ENCODE results near the gene MACROD2.

Gene MACROD2

DNA sequence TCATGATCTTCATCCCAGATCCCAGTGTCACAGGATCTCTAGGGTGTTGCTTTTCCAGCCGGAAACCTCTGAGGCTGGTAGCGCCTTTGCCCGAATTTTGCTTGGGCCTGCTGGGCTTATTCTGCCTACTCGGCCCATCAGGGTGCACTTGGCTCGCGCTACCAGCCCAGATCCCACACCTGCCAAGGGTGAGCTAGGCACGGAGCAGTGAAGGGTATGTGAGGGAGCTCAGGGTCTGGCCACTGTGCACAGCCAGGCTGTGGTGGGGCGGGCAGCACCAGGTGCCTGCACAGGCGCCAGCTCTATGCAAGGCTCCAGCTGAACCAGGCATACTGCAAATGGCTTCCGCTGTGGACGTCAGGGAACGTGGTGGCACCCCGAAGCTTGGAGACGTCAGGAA is 1035.5 kb downstream of the MACROD2 start:
- 95 to 97% methylated on average over 14 of the region's 14 CpGs for WGBS, 2 experiments
- Histone ChIP-seq H3K36me3 (ENCODE audit: control insufficient read depth, insufficient read depth, low read length) (no peaks in the 10 kb centered on the region), H3K4me1 (ENCODE audit: control insufficient read depth, insufficient read depth, low read length) (no peaks in the 10 kb centered on the region), H3K9me3 (ENCODE audit: control insufficient read depth, low read length) (no peaks in the 10 kb centered on the region), H3K27me3 (ENCODE audit: control insufficient read depth, insufficient read depth, low read length, poor library complexity, severe bottlenecking) (no peaks in the 10 kb centered on the region), H3K4me3 (ENCODE audit: insufficient read depth, low read depth, low read length) (no peak overlapping the region), H3K27ac (ENCODE audit: insufficient read depth, low read depth, low read length, poor library complexity, severe bottlenecking) (no peak overlapping the region)

DNA sequence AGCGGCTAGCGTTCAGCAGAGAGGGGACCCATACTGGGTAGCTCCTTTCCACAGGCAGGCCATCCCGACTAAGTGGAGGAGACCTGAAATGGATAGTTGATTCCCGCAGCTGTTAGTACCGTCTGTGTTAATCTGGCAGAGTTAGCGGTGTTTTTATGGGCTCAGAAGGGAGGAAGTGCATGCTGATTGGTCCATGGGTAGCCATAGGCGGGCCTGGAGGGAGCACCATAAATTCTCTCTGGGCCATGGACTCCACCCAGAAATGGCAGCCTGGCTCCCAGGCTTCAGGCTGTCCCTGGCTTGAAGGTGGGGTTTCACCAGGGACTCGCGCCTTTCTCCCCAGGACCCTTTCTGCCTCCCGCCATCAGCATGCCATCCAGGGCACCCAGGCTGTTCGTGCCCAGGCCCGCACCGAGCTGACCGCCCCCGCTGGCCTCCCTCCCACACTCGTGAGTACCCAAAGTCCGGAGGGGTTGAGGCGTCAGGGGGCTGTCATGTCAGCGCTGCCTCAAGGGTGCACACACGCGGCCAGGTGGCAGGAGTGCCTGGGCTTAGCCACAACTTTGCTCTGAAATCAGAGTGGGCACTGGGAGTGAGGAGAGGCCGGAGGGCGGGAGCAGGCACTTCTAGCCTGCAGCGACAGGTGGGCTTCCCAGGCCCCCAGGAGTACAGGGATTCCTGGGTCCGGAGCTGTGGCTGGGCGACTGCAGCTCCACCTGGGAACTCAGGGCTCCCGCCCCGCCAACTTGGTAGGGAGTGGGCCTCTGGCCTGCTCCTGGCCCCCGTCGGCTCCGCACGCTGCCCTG is 1036.4 kb downstream of the MACROD2 start:
- H3K4me3 ChIP-seq (ENCODE audit: insufficient read depth, low read depth, low read length), result no peak overlapping the region
- no peaks in the 10 kb centered on the region for H3K9me3 ChIP-seq (ENCODE audit: control insufficient read depth, low read length)
- 95 to 96% methylated on average over 32 of the region's 32 CpGs for WGBS, 2 experiments
- H3K4me1 ChIP-seq (ENCODE audit: control insufficient read depth, insufficient read depth, low read length), result no peaks in the 10 kb centered on the region
- no peak overlapping the region for H3K27ac ChIP-seq (ENCODE audit: insufficient read depth, low read depth, low read length, poor library complexity, severe bottlenecking)
- H3K36me3 ChIP-seq (ENCODE audit: control insufficient read depth, insufficient read depth, low read length), result no peaks in the 10 kb centered on the region
- H3K27me3 ChIP-seq (ENCODE audit: control insufficient read depth, insufficient read depth, low read length, poor library complexity, severe bottlenecking), result no peaks in the 10 kb centered on the region

GRCh38 chr20:15032352-15032622 is 1037.0 kb downstream of the MACROD2 start:
- Histone ChIP-seq H3K27ac (ENCODE audit: insufficient read depth, low read depth, low read length, poor library complexity, severe bottlenecking) (no peak overlapping the region), H3K36me3 (ENCODE audit: control insufficient read depth, insufficient read depth, low read length) (no peaks in the 10 kb centered on the region), H3K9me3 (ENCODE audit: control insufficient read depth, low read length) (no peaks in the 10 kb centered on the region), H3K4me3 (ENCODE audit: insufficient read depth, low read depth, low read length) (no peak overlapping the region), H3K4me1 (ENCODE audit: control insufficient read depth, insufficient read depth, low read length) (no peaks in the 10 kb centered on the region), H3K27me3 (ENCODE audit: control insufficient read depth, insufficient read depth, low read length, poor library complexity, severe bottlenecking) (no peaks in the 10 kb centered on the region)
- 95 to 96% methylated on average over 11 of the region's 11 CpGs for WGBS, 2 experiments

DNA sequence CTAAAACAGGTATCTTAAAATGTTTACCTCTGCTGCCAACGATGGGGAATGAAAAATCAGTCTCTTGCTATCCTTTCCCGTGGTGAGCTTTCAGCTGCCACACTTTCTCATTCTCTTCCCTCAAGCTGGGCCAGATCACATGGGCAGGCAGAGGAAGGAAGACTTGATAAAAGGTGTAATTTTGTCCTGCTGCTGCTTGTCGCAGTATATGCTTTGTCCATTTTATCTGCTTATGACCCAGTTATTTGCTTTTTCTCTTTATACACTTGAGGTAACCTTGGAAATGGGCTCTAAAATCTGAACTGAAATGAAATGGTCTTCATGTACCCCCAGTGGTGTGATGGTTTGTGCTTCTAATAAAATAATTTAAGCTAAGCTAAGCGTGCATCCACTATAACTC is 1038.0 kb downstream of the MACROD2 start:
- WGBS, 2 experiments, result 93 to 97% methylated on average over 4 of the region's 4 CpGs
- no peaks in the 10 kb centered on the region for H3K27me3 ChIP-seq (ENCODE audit: control insufficient read depth, insufficient read depth, low read length, poor library complexity, severe bottlenecking)
- H3K36me3 ChIP-seq (ENCODE audit: control insufficient read depth, insufficient read depth, low read length), result no peaks in the 10 kb centered on the region
- no peak overlapping the region for H3K27ac ChIP-seq (ENCODE audit: insufficient read depth, low read depth, low read length, poor library complexity, severe bottlenecking)
- H3K9me3 ChIP-seq (ENCODE audit: control insufficient read depth, low read length), result no peaks in the 10 kb centered on the region
- H3K4me3 ChIP-seq (ENCODE audit: insufficient read depth, low read depth, low read length), result no peak overlapping the region
- H3K4me1 ChIP-seq (ENCODE audit: control insufficient read depth, insufficient read depth, low read length), result no peaks in the 10 kb centered on the region

DNA sequence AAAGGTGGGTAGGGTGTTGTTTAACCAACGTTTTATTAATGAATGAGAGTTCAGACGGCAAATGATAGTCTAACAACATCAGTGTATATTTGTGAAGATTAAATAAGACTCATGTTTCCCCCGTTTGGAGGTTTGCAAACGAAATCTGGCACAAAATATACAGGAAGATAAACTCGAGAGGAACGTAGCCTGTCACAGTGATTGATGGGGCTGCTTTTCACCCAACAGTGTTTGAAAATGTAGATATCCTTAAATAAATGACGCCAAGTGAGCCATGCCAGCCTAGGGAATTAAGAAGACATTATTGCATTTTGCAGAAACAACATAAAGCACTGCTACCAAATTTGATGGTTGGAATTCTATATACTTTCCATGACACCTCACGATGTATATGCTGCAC is 1038.6 kb downstream of the MACROD2 start:
- WGBS, 2 experiments, result 85 to 94% methylated on average over 8 of the region's 8 CpGs
- no peaks in the 10 kb centered on the region for H3K4me1 ChIP-seq (ENCODE audit: control insufficient read depth, insufficient read depth, low read length)

DNA sequence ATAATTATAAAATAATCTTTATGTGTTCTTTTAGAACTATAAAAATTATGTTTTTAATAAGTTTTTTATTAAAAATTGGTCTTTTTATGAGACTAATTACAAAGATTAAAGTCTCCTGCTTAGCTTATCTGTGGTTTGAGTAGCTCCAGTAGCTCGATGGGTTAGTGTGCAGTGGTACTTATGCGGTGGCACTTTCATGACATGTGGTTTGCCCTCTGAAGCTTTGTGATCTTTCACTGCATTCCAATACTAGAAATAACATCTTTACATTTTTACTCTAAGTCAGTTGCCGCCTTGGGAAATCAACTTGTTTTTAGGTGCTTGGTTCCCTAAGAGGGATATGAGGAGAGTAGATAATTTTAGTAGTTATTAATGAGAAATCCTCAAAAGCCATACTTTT is 1041.6 kb downstream of the MACROD2 start:
- H3K27me3 ChIP-seq (ENCODE audit: control insufficient read depth, insufficient read depth, low read length, poor library complexity, severe bottlenecking), result no peaks in the 10 kb centered on the region
- no peaks in the 10 kb centered on the region for H3K4me1 ChIP-seq (ENCODE audit: control insufficient read depth, insufficient read depth, low read length)
- H3K4me3 ChIP-seq (ENCODE audit: insufficient read depth, low read depth, low read length), result no peak overlapping the region
- H3K27ac ChIP-seq (ENCODE audit: insufficient read depth, low read depth, low read length, poor library complexity, severe bottlenecking), result no peak overlapping the region
- H3K36me3 ChIP-seq (ENCODE audit: control insufficient read depth, insufficient read depth, low read length), result no peaks in the 10 kb centered on the region
- H3K9me3 ChIP-seq (ENCODE audit: control insufficient read depth, low read length), result no peaks in the 10 kb centered on the region
- WGBS, 2 experiments, result 88 to 89% methylated on average over 2 to 3 of the region's 3 CpGs

More for the DNA sequence above, 1038.6 kb downstream of the MACROD2 start:
- Histone ChIP-seq H3K9me3 (ENCODE audit: control insufficient read depth, low read length) (no peaks in the 10 kb centered on the region), H3K4me3 (ENCODE audit: insufficient read depth, low read depth, low read length) (no peak overlapping the region), H3K27ac (ENCODE audit: insufficient read depth, low read depth, low read length, poor library complexity, severe bottlenecking) (no peak overlapping the region), H3K36me3 (ENCODE audit: control insufficient read depth, insufficient read depth, low read length) (no peaks in the 10 kb centered on the region), H3K27me3 (ENCODE audit: control insufficient read depth, insufficient read depth, low read length, poor library complexity, severe bottlenecking) (no peaks in the 10 kb centered on the region)

DNA sequence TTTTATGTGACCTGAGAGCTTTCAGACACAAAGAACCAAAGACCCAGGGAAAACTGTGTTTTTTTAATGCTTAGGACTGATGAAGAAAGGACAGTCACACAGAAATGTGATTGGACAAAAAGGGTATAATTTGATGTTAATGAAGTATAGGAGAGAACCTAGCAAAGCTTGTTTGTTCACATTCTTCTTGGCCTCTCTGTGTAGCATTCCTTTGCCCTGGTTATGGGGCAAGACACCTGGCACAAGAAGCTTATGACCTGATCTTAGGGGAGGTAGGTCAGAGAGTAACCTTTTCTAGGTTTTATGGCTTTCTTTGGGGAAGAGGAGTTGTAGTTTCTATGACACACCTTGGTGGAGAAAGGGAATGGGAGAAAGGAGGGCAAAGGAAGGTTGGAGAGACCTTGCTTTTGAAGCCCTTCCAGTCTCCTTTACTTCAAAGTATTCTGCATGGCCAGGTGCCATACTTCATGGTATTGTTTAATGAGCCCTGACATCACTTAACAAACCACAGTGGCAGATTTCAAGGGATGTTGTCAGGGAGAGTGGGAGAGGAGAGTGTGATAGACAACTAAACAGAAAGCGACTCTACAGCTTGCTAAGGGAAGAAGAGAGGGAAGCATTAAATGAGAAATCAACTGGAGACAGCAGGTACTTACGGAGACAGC is 1043.9 kb downstream of the MACROD2 start:
- H3K4me3 ChIP-seq (ENCODE audit: insufficient read depth, low read depth, low read length), result no peak overlapping the region
- H3K9me3 ChIP-seq (ENCODE audit: control insufficient read depth, low read length), result no peaks in the 10 kb centered on the region
- WGBS, 2 experiments, result 95 to 99% methylated on average over 2 of the region's 2 CpGs
- H3K27me3 ChIP-seq (ENCODE audit: control insufficient read depth, insufficient read depth, low read length, poor library complexity, severe bottlenecking), result no peaks in the 10 kb centered on the region
- no peaks in the 10 kb centered on the region for H3K36me3 ChIP-seq (ENCODE audit: control insufficient read depth, insufficient read depth, low read length)
- no peak overlapping the region for H3K27ac ChIP-seq (ENCODE audit: insufficient read depth, low read depth, low read length, poor library complexity, severe bottlenecking)
- no peaks in the 10 kb centered on the region for H3K4me1 ChIP-seq (ENCODE audit: control insufficient read depth, insufficient read depth, low read length)

GRCh38 chr20:15042723-15043122 is 1047.4 kb downstream of the MACROD2 start:
- H3K36me3 ChIP-seq (ENCODE audit: control insufficient read depth, insufficient read depth, low read length), result no peaks in the 10 kb centered on the region
- H3K9me3 ChIP-seq (ENCODE audit: control insufficient read depth, low read length), result no peaks in the 10 kb centered on the region
- no peaks in the 10 kb centered on the region for H3K27me3 ChIP-seq (ENCODE audit: control insufficient read depth, insufficient read depth, low read length, poor library complexity, severe bottlenecking)
- no peak overlapping the region for H3K27ac ChIP-seq (ENCODE audit: insufficient read depth, low read depth, low read length, poor library complexity, severe bottlenecking)
- no peaks in the 10 kb centered on the region for H3K4me1 ChIP-seq (ENCODE audit: control insufficient read depth, insufficient read depth, low read length)
- 92 to 100% methylated on average over 1 of the region's 1 CpG for WGBS, 2 experiments
- no peak overlapping the region for H3K4me3 ChIP-seq (ENCODE audit: insufficient read depth, low read depth, low read length)

DNA sequence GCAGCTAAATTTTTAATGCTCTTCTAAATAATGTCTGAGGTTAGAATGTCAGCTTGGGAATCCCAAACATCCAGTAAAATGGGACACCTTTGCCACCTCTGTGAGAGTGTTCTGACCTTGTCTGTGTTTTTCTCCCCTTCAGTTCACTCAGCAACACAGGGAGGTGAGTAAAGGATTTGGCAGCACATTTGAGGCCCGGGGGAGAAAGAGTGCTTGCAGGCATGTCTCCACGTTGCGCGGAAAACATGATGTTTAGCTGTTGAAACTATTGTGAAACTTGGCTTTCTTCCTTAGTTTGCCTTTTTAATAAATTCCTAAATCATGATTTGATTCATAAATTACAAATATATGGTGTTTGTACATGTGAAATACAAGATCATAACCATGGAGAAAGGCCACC is 1049.9 kb downstream of the MACROD2 start:
- no peaks in the 10 kb centered on the region for H3K27me3 ChIP-seq (ENCODE audit: control insufficient read depth, insufficient read depth, low read length, poor library complexity, severe bottlenecking)
- no peaks in the 10 kb centered on the region for H3K9me3 ChIP-seq (ENCODE audit: control insufficient read depth, low read length)
- no peaks in the 10 kb centered on the region for H3K36me3 ChIP-seq (ENCODE audit: control insufficient read depth, insufficient read depth, low read length)
- no peak overlapping the region for H3K27ac ChIP-seq (ENCODE audit: insufficient read depth, low read depth, low read length, poor library complexity, severe bottlenecking)
- WGBS, 2 experiments, result 92 to 98% methylated on average over 4 of the region's 4 CpGs
- H3K4me1 ChIP-seq (ENCODE audit: control insufficient read depth, insufficient read depth, low read length), result no peaks in the 10 kb centered on the region
- no peak overlapping the region for H3K4me3 ChIP-seq (ENCODE audit: insufficient read depth, low read depth, low read length)

GRCh38 chr20:15047042-15047441 is 1051.7 kb downstream of the MACROD2 start:
- no peak overlapping the region for H3K4me3 ChIP-seq (ENCODE audit: insufficient read depth, low read depth, low read length)
- no peaks in the 10 kb centered on the region for H3K27me3 ChIP-seq (ENCODE audit: control insufficient read depth, insufficient read depth, low read length, poor library complexity, severe bottlenecking)
- no peaks in the 10 kb centered on the region for H3K9me3 ChIP-seq (ENCODE audit: control insufficient read depth, low read length)
- no peak overlapping the region for H3K27ac ChIP-seq (ENCODE audit: insufficient read depth, low read depth, low read length, poor library complexity, severe bottlenecking)
- WGBS, 2 experiments, result 90 to 96% methylated on average over 2 of the region's 2 CpGs
- no peaks in the 10 kb centered on the region for H3K36me3 ChIP-seq (ENCODE audit: control insufficient read depth, insufficient read depth, low read length)
- no peaks in the 10 kb centered on the region for H3K4me1 ChIP-seq (ENCODE audit: control insufficient read depth, insufficient read depth, low read length)
